GM19043 (cell line): ENCODE data around the gene CDHR3.
"Not testable (repeated sequence)": the region's sequence is repeated elsewhere in the genome, so short reads cannot be mapped to it uniquely, and the experiment has no call there.

ENCODE experiments used
- ATAC-seq: cut with Tn5 transposase; IDR thresholded peaks from one replicate; pipeline ENCODE4 v1.9.1; 2021; ENCODE audit warnings: low read depth; ENCODE audit not compliant: unreplicated experiment

The CDHR3 gene

GRCh38 chr7:105955651-105956466, 7.2 kb upstream of the CDHR3 start:
- not testable (repeated sequence) for ATAC-seq

- no peak for ATAC-seq
Observed at GRCh38 chr7:105958012-105958411, 5.1 kb upstream of the CDHR3 start.

GRCh38 chr7:105962353-105962752, 711 bp upstream of the CDHR3 start:
- ATAC-seq: no peak

GRCh38 chr7:105971845-105972244, 8.8 kb downstream of the CDHR3 start:
- no peak for ATAC-seq

- ATAC-seq: no peak
Observed at GRCh38 chr7:105972276-105972675, 9.2 kb downstream of the CDHR3 start.

GRCh38 chr7:105974471-105974870, 11.4 kb downstream of the CDHR3 start:
- no peak for ATAC-seq

- no peak for ATAC-seq
Observed at GRCh38 chr7:105975770-105976417, 12.8 kb downstream of the CDHR3 start.

- ATAC-seq: no peak
Observed at GRCh38 chr7:105976868-105977267, 13.8 kb downstream of the CDHR3 start.

- ATAC-seq: no peak
Observed at GRCh38 chr7:105978035-105978434, 15.0 kb downstream of the CDHR3 start.

- ATAC-seq: no peak
Observed at GRCh38 chr7:105978974-105979373, 15.9 kb downstream of the CDHR3 start.

GRCh38 chr7:105979405-105979804, 16.3 kb downstream of the CDHR3 start:
- ATAC-seq: no peak

GRCh38 chr7:105980645-105981396, 17.8 kb downstream of the CDHR3 start:
- ATAC-seq: no peak

GRCh38 chr7:105982388-105982787, 19.3 kb downstream of the CDHR3 start:
- ATAC-seq: no peak

- ATAC-seq: not testable (repeated sequence)
Observed at GRCh38 chr7:105984808-105985207, 21.7 kb downstream of the CDHR3 start.

GRCh38 chr7:105985229-105985628, 22.2 kb downstream of the CDHR3 start:
- ATAC-seq: no peak

- ATAC-seq: no peak
Observed at GRCh38 chr7:105985672-105986215, 22.7 kb downstream of the CDHR3 start.

- no peak for ATAC-seq
Observed at GRCh38 chr7:105987046-105987445, 24.0 kb downstream of the CDHR3 start.

GRCh38 chr7:105988276-105988675, 25.2 kb downstream of the CDHR3 start:
- ATAC-seq: no peak

GRCh38 chr7:105989191-105989590, 26.1 kb downstream of the CDHR3 start:
- ATAC-seq: no peak

- ATAC-seq: no peak
Observed at GRCh38 chr7:105989686-105990085, 26.6 kb downstream of the CDHR3 start.

GRCh38 chr7:105990141-105990540, 27.1 kb downstream of the CDHR3 start:
- no peak for ATAC-seq
